ENCODE measurements around the gene ELMO1.

Gene ELMO1

DNA sequence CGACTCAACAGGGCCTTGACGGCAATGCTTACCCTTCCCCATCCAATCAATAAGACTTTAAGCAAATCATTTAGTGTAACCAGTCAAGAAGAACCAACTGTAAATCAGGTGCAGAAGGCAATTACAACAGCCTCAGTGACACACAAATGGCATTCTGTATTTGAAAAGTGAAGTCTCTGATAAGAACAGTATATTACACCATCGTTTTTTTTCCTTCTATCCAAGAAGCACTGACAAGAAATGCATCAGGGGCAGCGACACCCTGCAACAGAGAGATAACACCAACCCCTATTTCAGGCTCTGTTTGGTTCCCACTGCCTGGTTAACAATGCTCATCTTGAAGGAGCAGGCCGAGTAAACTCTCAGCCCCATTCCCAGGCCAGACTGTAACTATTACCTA, 520.4 kb downstream of the ELMO1 start:
- no peak for DNase-seq

DNA sequence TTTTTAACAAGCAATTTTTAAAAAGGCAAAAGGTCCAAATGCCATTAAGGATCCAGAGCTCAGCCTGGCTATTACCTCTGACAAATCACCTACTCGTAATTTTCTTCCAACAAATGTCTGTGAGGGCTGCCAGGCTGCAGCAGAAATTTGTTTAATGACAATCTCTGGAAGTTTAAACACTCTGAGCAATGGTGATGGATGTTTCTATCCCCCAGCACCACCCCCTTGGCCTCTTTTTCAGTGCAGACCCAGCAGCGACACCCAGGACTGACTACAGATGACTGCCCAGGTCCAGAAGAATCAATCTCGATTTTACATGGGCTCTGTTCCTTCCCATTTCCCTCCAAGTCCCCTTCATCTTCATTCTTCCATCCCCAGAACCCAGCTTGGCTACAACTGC, 523.0 kb downstream of the ELMO1 start:
- DNase-seq, result no peak

DNA sequence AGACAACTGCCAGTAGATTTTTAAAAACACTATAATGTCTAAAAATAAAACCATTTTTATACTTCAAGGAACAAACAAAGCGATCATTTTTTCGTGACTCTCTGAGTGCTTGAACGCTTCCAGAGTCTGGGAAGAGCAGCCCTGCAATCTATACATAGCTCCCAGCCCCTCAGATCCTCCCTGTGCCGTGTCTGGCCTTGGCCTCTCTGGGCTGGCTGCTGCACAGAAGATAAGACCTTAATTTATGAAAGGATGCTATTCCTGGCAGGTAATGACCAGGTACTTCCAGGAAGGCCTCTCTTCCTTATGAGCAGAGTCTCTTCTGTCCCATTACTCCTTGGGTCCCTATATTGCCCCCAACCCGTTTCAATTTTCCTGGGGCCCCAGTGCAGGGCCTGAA, 523.5 kb downstream of the ELMO1 start:
- DNase-seq, result no peak

DNA sequence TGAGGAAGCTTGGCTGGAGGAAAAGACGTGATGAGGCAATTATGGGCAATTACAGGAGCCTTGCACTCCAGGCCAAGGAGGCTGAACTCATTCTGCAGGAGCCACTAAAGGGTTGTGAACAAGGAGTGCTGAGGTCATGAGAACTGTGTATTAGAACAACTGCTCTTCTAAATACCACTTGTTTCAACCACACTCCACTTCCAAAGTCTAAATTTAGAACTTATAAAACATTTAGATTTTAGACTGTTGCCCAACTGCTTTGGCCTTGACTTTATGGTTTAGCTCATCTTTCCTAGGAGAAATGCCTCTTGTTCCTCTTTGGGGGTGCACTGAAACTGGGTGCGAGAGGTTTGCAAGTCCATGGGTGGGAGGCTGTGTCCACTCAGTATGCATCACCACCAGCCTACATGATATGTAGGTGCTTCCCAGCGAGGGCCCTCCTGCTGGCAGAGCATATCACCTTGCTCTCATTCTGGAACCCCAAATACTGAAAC, 524.7 kb downstream of the ELMO1 start:
- no peak for DNase-seq

DNA sequence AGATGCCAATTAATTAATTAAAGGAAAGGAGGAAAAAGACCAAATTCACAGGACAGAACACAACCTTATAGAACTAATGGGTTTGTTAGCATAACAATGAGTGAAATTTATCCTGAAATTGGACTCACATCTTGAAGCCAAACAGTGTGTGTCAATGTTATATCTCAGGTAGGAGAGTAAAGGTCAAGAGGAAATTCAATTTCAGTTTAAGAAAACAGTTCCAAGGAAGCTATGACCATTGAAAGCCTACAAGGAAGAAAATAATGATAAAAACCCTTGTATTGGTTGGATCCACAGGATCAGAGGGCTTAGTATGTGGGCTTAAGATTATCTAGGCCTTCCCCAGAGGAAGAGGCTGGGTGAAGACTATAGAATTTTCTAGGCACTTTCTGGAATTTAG, 525.5 kb downstream of the ELMO1 start:
- no peak for DNase-seq

DNA sequence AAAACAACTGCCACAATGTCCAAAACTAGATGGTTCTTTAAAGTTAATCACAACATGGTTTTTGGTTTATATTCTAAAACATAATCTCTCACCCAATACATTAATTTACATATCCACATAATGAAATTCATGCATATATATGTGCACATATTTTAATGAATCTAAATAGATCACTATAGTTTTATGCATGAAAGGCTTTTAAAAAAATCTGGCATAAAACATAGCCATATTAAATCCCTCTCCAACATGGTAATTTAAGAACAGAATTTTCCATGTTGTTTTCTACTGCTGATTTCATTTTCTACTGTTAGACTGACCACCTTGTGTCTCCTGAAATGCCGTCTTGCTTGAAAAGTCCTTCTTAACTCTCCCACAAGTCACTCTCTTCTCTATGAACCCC, 528.2 kb downstream of the ELMO1 start:
- no peak for DNase-seq

DNA sequence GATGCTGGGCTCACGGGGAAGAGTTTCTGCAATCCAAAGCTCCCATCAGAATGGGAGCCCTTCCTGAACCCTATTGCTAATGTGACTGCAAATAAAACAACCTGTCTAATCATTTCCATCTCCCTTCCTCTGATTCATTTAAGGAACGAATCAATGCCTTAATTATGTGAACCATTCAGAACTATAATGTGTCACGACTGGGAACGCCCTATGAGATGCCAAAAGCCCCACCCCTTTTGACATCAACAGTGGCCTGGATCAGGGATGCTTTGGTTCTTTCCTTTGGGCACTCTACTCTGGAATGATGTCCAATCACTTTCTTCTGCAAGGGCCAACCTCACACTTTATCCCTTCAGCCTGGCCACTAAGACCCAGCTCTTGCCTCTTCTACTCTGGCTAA, 528.9 kb downstream of the ELMO1 start:
- DNase-seq, result no peak

DNA sequence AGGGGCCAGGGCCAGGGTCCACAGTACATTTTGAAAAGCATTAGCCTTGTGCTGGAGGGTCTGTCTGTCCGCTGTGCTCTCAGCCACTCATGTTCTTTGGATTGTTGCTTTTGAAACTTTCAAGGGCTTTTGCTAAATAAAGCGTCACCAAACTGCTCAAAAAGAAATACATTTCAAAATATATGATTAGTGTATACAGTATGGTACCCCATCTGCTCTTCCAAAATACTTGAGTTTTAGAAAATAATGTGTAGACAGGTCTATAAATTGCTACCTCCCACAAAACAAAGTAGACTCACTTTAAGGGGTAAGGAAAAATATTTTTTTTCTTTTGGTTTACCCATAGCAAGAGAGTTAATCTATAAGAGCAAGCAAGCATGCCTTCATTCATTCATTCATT, 530.1 kb downstream of the ELMO1 start:
- no peak for DNase-seq

DNA sequence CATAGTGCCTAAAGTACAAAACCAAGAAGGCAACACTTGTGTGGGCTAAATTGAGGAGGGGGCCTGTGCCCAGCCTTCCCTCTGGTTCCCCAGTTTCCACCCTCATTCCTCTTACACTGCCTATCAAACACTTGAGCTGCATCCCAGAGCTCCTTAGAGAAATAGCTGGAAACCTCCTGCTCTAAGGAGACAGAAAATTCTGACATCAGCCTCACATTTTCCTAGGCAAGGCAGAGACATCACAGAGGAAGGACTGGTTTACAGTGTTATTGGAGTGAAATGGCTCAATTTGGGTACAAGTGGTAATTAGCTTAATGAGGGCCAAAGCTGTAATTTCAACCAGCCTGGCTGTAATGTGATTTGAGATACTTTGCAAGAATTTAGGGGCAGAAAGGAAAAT, 532.0 kb downstream of the ELMO1 start:
- no peak for DNase-seq

DNA sequence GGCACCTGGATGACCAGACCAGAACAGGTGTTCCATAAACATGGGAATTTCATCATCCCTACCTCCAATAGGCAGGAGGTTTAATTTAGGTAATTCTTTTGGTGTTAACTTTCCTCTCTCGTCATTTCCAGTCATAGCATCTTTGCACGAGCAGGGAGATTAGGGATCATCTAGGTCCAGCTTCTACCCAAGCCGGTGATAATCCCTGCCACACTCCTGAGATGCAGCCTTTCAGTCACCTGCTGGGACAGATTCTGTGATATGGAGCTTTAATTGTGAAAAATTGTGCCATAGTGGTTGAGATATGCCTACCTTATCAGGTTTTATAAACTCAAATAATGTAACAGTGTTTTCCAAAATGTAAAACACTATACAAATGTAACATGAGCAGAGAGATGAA, 532.5 kb downstream of the ELMO1 start:
- DNase-seq, result no peak

DNA sequence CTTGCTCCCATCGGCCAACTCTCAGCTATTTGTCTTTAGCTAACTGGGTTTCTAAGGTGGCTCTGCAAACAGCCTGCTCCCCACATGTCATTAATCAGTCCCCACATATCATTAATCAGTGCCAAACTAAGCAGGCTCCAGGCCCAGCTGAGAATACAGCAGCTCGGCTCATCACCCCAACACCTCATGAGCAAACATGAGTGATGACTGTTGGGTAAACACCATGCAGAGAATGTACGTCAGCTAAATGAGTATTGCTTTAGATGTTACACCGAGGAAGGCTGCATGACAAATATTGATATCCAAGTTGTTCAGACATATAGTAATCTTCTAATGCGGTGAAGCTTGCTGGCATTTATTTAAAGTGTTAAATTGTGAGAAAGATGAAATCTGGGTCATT, 536.9 kb downstream of the ELMO1 start:
- no peak for DNase-seq

DNA sequence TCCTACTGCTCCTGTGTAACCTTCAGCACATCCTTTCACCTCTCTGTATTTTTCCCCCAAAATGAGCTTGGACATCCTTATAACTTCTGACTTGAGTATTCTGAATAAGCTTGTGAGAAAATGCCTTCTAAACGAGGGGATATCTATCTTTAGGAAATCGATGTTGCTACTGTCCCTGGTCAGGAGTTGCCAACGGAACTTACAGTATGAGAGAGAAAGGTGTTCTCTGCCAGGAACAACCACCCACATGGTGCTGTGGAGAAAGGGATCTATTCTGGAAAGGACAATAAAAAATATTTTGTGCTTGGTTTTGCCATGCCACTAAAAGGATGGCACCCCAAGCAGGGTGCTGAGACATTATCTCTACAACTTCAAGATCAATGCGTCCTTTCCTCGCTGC, 537.8 kb downstream of the ELMO1 start:
- no peak for DNase-seq

DNA sequence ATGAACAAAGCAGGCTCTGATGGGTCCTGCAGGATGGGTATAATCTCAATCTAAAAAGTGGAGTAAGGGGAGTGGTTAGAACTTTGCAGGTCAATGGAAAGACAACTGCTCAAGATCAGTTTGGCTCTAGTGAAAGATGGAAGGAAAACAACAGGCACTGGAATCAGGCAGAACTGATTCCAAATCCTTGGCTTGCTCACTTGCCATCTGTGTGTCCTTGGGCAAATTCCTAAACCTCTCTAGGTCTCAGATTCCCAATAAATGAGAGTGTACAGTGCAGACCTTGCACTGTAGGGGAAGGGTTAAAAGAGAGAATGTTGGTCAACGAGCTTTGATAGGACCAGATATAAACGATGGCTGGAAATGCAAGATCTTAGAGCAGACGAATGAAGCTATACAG, 538.3 kb downstream of the ELMO1 start:
- no peak for DNase-seq

DNA sequence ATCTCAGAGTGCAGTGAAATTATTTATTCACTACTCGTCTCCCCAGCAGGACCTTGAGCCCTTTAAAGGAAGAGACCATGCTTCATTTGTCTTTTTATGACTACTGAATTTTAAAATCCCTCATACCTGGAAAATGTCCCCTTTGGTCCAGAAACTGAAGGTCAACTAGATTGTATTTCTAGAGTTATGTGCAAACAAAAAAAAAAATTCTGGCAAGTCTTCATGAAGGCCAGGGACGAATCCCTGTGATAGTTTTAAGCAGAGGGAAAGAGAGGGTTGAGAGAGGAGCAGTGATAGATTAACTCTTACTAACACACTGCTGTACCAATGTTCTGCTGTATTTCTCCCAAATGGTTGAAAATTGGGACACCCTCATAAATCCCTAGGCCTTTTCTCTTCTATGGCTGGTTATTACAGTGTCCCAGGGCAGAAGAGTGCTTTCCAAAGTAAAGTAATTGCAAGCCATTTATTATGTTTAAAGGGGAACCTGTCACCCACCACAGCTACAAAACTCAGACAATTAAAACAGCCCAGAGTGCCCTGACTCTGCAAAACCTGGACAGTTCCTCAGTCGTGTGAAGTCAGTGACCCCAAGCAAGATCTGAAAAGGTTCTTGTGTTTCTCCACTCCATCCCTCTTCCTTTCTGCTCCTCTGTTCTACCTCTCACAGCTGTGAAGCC, 541.6 kb downstream of the ELMO1 start:
- no peak for DNase-seq

DNA sequence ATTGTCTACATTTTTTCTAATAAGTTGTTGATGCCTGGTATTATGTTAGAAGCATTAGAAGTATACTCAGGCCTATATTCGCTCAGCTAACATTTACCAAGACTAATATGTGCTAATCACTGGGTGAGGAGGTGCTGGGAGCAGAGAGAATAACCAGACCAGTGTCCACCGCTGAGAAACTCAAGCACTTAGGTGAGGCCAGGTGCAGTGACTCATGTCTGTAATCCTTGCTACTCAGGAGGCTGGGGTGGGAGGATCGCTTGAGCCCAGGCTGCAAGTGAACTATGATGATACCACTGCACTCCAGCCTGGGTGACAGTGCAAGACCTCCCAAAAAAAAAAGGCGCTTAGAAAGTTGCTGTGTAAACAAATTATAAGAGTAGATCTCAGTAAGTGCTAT, 542.2 kb downstream of the ELMO1 start:
- no peak for DNase-seq

DNA sequence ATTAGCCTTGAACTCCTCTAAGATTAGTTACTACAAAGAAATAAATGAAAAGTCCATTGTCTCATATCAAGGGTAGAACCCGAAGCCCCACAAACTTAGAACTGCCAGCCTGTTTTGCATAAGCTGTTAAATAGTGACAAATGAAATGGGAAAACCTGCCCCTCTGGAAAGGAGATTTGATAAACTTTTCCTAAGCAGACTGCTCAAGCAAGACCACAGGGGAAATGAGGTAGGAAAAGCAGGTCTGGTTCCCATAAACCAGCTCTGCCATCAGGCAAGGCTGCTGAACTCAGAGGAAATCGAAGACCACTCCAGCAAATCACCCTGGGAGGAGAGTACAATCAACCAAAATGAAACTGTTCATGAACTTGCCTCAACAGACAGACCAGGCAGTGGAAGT, 542.8 kb downstream of the ELMO1 start:
- DNase-seq, result no peak

DNA sequence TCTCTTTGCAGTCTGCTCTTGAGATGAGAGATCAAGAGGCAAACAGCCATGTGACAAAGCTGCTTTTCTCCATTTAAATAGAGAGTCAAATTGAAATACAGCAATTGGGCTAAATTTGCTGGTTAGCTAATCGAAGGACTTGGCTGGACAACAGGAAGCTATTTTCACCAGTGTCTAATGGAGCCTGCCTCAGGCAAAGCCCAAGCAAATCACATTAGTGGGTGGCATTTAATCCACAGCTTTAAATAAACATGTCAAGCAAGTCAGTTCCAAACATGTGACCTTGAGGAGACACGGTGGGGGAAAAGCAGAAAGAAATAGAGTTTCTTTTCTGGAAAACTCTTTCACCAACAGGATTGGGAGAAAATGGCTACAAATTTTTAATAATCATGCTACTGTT, 543.9 kb downstream of the ELMO1 start:
- DNase-seq, result no peak

DNA sequence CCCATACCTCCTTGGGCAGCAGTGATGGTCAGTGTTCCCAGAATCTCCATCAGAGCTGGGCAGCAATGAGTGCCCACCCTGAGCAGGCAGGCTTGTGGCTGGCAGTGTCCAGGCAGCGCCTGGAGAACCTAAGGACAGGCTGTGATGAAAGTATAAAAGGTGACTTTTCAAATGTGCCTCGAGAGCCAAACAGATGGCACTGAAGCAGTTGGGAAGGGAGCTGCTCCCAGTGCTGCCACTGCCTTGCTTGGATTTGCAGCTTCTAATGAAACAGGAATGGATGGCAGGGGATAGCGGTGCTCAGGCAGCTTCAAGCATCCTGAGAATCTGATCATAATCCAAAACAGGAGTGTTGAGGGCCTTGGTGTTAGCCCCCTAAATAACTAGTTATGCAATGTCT, 544.6 kb downstream of the ELMO1 start:
- no peak for DNase-seq

DNA sequence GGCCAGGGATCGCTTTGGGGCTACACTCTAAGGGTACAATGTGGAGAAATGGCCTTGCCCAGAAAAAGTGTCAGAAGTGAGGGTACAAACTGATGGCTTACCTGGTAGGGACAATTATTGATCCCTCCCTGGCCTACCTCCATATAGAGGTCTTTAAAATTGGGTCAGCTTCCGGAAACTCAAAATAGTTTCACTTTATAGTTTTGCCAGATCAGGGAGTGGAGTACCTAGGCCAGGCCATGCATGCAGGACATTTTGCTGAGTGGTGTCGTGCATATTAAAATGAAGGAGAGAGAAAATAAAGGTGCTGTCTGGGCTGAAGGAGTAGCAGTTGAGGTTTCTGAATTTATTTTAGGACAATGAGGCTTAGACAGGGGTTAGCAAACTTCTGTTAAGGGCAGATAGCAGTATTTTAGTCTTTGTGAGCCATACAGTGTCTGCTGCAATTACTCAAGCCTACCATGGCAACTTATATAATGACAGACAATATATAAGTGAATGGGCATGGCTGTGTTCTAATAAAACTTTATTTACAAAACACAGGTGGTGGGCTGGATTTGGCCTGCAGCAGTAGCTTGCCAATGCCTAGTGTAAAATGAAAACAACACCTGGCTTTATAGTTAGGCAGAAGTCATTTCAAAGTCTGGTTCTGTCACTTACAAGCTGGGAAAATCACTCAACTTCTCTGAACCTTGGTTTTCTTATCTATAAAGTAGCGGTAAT, 547.5 kb downstream of the ELMO1 start:
- DNase-seq, result no peak

DNA sequence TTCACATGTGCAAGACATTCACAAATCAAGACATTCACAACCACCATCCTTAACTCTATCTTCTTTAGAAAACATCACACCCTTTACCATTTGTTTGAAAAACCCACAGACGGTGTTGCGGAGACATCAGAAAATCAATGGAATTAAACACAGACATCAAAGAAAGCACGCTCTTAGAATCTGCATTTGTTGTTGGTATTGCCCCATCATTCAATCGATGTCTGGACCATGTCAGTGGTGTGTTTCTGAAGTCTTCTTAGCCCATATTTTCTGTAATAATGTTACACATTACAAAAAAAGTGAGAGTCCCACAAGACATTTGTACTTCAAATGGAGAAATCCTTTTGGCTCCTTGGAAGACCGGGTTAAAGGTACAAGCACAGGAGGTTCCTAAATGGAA, 550.5 kb downstream of the ELMO1 start:
- DNase-seq, result no peak

DNA sequence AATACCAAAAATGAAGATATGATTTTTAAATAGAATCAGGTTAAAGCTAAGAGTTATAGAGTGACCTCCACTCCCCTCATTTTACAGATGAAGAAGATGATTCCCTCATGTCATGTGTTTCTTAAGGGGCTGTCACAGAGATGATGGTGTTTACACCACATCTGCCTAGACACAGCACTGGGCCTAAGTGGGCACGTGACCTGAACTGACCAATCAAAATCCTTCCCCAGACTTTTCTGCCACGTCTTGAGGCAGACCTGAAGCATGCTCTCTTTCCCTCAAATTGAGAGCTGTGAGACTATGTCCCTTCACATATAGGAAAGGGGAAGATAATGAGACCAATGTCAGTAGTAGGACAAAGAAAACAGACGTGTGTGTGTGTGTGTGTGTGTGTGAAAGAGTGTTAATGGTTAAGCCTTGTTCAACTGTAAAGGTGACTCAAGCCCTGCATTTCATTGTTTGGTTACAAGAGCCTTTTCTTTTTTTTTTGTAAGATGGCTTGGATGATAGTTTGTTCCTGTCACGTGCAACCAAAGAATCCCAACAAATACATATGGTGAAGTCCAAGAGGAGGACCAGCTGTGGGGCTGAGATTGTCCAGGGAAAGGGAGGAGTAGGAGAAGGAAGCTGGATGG, 551.6 kb downstream of the ELMO1 start:
- no peak for DNase-seq

DNA sequence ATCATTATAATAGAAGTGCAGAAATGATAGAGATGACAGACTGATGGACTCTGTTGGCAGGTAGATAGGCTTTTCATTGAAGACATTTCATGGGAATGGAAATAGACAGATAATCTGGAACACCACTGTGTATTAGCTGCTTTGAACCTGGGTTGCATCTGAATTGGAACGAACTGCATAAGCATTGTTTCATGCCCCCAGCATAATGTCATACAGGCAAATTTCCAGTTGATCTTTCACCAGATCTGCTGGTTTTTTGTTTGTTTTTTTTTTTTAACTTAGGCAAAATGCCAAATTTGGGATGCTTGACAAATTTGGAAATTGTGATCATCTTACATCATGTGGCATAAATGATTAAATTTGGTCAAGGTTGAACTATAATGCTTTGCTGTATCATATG, 552.2 kb downstream of the ELMO1 start:
- DNase-seq, result no peak

DNA sequence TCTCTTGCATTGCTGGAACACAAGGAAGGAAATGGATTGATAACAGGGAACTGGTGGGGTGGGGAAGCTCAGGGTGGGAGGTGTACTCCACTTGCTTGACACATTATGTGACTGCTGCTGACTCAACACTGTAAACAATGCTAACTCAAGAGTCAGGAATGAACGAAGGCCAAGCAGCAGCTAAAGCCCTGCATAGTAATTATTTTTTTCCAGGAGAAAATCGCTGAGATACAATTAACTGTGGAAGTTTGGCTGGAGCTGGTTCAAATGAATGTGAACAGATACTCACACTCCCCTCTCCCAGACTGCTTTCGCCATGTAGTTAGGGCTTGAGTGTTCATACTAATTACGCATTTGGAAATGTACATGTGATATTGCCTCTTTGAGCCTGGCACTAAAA, 553.5 kb downstream of the ELMO1 start:
- DNase-seq, result no peak

DNA sequence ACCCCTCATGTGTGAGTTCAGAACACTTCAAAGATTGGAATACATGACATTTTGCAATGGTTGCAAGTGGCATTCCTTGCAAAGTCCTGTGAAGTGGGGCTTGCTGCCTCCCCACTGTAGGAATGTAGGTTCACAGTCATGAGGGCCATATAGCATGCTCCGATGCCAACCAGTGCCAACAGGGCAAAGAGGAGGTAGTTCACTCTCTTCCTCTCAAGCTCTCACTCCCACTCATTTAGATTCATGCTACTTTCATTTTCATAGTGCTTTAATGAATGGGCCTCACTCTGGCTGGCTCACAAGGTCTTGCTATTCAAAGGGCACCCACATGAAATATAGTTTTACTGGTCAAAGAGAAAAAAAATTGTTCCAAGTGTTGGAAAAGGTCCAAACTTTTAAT, 554.5 kb downstream of the ELMO1 start:
- no peak for DNase-seq

Measured in NCI-H2171 (cell line).